Measurements from ENCODE around the gene PROM1.

PROM1 gene, protein sequence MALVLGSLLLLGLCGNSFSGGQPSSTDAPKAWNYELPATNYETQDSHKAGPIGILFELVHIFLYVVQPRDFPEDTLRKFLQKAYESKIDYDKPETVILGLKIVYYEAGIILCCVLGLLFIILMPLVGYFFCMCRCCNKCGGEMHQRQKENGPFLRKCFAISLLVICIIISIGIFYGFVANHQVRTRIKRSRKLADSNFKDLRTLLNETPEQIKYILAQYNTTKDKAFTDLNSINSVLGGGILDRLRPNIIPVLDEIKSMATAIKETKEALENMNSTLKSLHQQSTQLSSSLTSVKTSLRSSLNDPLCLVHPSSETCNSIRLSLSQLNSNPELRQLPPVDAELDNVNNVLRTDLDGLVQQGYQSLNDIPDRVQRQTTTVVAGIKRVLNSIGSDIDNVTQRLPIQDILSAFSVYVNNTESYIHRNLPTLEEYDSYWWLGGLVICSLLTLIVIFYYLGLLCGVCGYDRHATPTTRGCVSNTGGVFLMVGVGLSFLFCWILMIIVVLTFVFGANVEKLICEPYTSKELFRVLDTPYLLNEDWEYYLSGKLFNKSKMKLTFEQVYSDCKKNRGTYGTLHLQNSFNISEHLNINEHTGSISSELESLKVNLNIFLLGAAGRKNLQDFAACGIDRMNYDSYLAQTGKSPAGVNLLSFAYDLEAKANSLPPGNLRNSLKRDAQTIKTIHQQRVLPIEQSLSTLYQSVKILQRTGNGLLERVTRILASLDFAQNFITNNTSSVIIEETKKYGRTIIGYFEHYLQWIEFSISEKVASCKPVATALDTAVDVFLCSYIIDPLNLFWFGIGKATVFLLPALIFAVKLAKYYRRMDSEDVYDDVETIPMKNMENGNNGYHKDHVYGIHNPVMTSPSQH

DNA sequence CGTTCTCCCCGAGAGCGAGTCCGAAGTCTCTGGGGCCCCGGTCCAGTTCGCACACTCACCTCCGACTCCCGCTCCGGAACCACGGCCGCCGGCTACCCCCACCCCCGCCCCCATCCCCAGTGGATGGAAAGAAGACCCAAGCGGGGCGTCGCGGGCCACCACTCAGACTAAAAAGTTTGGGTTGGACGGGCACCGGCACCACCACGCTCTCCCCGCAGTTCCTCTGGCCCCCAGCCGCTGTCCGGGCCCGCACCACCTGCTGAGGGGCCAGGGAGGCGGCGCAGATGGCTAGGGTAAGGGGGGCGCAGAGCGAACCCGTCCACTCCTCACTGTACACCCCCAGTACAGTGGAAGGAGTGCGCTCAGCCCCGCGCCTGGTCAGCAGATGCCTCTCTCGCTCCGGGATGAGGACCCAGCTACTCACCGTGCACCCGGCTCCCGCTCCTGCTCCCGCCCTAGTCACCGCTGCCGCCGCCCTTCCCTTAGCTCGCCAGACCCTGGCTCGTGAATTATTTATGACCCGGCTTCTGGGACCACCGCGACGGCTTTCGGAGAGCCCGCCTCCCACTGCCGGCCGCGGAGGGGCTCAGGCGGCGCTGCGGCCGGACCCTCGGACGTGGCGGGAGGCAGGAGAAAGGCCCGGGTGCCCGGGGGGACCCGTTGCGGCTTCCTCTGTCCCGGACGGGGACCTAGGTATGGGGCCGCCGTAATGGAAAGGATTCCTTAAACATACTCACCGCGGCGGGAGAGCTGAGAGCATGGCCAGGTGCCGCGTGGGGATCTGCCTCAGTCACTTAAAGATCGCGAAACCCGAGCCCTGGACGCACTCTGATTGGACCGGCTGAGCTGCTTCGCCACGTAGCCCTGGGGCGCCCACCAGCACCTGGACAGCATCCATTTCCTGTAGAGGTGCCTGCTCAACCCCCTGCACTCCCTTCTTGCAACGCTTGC is at the start of gene PROM1:
TSS of gene PROM1 (minus strand) at position 783 of the 951 bp plus-strand sequence. CDS start 8,117 bp downstream, outside the sequence.
- peak; percentile 87 for DNase-seq

DNA sequence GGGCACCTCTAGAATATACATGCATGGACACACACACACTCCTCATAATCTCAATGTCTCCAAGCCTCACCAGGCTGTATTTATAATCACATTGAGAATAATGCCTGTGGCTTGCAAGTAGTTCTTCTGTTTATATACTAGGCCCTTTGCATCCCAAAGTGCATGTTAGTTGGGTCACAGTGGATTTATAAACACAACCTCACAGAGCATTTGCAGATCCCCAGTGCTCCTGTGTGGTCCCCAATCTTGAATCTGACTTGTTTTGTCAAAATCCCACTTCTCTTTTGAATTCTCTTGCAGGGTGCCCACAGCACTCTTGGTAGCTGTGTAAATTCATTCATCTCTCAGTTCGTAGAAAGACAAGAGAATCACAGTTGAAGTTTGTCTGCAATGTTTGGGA is 49.6 kb upstream of the PROM1 start:
- DNase-seq = no peak

DNA sequence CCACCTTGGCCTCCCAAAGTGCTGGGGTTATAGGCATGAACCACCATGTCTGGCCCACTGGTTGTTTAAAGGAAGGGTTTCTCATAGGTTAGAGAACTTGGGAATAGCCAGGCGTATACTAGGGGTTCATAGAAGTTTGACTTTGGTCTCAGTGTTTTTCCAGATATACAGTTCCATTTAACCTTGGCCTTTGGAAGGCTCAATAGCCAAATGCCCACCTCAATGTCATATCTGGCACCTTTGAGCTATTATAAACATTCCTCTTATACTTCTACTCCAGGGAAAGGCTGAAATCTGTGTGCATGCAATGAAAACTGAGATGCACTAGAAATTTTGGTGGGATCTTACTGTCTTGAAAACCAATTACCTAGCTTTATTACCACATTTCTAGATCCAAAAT is 47.5 kb upstream of the PROM1 start:
- DNase-seq = no peak

DNA sequence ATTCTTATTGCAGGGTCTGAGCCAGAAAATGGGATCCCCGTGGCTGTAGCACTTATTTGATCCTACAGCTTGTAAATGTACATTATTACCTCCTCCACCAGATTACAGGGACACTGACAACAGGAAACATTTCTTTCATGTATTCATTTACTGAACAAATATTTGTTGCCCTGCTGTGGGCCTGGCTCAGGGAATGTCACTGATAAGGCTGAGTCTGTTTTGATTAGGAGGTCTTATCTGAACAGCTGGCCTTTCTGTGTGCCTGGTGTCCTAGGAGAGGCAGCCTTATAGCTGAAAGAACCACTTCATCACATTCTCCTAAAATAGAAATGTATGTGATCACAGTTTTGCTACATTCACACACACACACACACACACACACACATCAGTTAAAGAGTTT is 45.5 kb upstream of the PROM1 start:
- DNase-seq = no peak

DNA sequence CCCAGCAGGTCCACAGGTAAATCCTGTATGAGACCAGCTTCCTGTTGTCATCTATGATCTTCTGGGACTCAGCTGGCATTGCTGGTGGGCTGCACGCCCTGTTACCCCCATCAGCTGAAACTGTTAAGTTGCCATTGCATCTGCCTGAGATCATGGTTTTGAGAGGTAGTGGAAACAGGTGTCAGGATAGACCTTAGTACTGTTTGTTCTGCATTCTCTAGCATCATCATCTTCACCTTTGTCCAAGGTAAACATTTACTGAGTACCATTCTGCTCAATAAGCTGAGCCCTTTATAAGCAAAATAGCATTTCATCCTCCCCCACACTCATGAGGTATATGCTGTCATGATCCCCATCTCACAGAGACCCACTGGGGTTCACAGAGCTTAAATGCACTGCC is 42.9 kb upstream of the PROM1 start:
- DNase-seq = no peak

DNA sequence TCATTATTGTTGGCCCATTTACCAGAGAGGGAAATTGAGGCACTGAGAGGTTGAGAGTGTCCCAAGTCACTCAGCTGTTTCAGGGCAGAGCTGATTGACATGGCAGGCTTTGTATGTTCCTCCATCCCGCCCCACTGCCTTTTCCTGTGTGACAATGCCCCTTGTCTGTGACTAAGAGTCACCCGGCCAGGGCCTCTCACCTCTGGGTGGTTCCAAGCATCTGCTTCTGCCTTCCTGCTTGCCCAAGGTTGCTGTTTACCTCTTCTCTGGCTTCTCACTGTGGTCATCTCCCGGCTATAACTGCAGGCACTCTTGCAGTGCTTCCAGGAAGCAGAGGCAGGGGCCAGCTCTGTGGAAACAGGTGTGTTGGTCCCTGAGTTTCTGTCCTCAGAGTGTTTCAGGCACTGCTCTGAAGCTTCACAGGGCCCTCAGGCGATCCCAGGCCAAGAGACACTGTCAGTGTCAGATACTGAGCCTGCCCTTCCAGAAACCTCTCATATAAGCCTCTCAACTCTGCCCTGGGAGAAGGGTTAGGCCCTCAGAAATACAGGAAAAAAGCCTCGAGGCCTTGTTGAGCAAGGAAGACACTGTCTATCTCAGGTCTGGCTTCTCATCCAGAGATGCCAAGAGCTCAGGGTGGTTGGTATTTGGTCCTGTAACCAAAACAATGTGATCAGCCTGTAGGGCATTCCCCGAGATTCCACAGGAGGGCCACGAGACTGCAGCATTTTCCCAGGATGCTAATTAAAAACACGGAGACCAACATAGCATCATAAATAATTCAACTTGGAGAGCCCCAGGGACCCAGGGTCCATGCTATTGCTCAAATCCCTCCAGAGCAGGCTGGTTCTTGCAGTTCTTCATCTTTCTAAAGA is 42.0 kb upstream of the PROM1 start:
- peak; percentile 74 for DNase-seq

DNA sequence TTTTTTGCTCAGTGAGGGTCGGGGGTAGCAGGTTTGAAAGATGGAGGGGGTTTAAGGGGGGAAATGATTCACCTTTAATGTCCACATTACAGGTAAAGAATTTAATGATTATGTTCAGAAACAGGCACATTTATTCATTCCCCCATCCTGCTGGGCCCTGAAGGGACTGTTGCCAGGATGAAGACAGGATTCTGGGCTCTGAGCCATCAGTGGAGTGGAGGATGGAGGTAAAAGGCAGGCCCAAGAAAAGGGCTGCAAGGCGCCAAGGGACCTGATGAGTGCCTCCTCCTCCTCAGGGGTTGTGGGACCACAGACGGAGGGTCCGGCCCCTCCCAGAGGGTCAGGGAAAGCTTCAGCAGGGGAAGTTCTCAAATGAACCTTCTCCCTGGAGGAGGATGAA is 40.4 kb upstream of the PROM1 start:
- DNase-seq = no peak

DNA sequence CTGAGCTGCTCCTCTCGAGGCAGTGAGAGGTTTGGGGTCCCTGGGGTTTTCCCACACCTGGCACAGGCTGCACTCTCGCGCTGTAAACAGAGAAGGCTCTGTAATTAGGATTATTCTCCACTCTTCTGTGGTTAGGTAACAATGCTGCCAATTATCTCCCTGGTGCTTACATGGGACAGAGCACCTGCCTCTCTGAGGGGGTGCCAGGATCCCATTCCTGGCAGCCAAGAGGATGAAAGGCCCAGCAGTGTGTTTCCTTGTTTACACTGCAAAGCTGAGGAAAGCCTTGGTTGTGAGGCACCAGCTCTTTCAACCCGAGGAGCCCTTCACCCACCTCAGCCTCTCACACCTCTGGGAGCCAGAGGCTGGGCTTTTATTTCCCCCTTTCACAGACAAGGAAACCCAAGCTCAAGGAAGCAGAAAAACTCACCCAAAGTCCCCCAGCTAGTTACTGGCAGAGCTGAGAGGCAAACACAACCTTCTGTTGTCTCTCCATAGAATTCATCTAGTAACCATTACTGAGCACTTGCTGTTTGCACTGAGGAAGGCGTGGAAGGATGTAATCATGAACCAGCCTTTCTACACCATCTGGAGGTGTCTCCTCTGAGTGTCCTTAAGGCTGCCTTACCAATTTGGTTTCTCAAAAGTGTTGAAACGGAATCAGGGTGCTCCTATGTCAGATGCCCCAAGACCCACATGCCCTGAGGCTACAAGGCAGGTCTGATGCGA is 39.7 kb upstream of the PROM1 start:
- DNase-seq = no peak

DNA sequence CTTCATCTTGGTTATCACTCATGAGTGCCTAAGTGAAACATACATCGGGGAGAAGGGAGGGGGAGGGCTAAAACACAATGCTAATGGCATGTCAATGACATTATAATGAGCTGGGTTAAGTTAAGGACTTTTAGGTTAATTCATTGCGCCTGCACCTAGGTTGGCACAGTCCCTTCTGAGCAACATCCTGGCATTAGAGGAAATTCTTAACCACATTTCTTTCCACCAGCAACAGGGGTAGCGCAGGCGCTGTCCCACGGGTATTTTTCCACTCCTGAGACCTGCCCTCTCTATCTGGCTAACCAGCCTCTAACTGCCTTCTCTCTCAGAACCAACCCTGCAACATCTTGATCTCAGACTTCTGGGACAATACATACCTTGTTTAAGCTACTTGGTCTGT is 39.0 kb upstream of the PROM1 start:
- no peak for DNase-seq

DNA sequence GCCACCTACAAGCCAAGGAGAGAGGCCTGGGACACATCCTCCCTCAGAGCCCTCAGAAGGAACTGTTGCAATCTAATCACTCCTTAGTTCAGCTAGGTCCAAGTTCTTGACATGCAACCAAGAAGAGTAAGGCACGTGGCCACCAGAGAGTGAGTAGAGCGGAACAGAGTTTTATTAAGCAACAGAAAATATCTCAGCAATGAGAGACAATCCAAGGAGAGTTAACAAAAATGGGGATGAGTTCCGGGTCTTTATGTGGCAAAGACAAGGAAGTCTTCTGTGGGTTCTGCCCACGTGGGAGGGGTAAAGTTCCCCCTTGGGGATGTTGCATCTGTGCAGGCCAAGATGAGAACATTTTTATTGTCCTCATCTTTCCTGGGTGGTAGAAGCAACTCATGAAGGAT is 38.5 kb upstream of the PROM1 start:
- no peak for DNase-seq

DNA sequence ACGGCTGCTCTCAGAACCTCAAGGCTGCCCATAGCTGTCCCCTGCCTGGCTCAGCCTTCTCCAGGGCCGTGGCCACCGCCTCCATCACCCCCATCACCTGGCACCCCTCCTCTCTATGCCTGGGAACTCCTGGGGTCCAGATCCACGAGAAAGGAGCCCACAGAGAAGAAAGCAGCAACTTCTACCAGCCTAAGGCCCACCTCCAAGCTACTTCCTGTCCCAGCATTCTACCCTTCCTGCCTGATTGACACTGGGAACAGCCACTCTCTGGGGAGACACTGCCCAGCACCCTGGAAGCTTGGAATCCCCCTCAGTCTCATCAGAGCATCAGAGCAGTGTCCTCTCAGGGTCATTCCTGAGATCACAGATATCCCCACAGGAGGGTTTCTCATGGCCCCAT is 36.9 kb upstream of the PROM1 start:
- no peak for DNase-seq

DNA sequence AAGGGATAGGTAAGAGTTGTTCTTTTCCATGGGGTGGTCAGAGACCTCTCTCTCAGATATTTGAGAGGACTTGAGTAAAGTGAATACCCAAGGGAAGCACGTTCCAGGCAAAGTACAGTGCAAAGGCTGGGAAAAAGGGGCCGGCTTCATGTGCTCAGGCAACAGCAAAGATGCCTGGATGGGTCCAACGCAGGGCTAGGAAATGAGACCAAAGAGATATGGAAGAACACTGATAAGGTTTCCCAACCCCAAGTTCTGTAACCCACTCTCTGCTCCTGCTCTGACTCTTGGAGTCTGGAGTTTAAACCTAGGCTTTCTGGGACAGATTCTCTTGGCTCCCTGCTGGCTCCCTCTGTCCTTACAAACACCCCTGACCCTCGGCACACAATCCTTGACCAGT is 36.2 kb upstream of the PROM1 start:
- no peak for DNase-seq

DNA sequence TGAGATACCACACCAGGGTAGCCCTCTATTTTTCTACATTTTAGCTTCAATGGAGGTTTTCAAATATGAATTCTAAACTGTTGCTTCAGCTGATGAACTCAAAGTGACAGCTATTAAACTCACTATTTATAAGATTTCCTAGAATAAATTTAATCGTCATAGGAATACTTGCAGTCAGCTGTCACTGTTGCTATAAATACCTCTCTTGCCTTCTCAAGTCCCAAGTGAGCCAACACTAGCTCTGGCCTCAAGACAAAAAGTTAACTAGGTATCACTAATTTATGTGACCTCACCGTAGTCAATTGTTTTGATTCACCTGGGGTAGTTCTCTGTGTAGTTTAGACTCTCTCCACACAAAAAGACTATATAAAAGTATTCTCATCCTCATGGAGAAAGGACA is 34.3 kb upstream of the PROM1 start:
- no peak for DNase-seq

DNA sequence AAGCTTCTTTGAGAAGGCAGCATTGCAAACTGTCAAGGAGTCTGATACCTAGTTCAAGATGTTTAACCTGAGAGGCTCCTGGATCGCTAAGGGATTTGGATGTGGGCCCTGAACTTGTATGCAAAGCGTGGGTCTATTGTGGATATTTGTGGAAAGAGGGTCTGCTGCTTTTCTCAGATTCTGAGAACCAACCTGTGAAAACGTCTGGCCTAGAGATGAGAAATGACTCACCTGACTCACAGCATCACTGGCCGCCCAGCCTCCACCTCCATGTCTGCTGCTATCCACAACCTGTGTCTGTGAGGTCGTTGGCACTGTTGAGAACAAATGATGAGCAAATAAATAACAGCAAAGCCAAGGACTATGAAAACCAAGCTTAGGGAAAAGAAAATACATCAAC is 33.3 kb upstream of the PROM1 start:
- no peak for DNase-seq

DNA sequence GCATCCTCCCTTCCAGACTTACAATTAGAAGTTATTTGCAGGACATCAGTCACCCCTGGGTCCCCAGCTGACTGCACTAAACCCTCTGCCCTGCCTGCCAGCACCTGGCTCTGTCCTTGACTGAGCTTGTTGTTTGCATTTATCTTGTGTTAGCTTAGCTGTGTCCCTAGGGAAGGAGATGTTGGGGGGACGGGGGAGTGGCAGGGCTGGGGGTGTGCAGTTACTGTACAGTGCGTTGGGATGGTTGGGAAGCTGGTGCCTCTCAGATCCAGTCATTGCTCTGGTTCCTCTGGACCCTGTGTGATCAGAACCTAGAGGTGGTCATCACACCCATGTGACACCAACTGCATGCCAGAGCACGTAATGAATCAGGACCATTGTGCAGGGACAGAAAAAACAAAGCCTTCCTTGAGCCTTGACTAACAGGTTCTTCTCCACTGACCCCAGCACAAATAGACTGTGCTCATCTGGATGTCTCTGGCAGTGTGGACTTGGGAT is 32.7 kb upstream of the PROM1 start:
- DNase-seq = no peak

DNA sequence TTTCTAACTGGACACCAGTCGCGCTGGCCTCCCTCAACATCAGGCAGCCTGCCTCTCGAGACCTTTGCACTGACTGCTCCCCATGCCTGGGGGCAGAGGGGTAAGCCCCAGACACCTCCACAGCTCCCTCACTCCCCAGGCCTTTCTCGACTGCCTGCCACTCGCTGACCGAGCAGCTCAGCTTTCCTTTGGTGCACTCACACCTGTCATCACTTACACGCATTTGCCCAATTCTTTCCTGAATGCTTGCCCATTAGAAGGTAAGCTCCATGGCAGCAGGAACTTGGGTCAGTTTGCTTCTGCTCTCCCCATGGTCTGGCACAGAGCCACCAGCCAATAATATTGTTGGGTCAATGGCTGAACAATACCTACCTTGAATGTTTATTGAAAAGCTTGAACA is 32.2 kb upstream of the PROM1 start:
- DNase-seq = no peak

DNA sequence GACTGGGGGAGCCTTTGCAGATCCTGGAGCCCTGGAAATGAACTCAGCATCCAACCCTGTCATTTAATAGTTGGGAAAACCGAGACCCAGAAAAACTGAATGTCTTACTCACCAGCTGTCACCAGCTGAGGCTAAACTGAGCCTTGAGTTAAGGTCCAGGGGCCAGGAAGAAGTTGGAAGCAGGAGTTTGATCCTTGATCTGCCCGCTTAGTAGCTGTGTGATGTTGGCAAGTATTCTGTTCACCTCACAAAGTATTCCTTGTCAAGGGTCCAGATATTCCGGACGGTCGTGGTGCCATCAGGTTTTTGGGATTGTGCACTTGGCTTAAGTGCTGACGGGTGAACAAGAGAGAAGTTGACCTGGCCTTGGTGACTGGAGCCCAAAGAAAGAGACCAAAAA is 30.7 kb upstream of the PROM1 start:
- no peak for DNase-seq

DNA sequence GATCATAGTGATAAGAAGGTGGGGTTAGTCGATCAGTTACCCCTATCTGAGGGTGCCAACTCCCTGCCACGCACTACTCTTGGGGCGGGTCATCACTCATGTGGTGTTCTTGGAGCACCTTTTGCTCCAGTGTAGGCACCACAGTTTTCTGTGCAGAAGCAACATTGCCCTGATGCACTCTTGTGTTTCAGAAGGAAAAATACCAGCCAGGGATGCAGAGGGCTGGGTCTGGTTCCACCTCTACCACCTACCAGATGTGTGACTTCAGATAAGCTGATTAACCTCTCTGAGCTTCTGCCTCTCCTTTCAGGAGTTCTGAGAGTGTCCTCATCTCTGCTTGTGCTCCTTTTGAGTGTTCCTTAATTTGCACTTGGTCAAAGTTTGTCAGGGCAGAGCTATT is 29.9 kb upstream of the PROM1 start:
- DNase-seq = no peak

DNA sequence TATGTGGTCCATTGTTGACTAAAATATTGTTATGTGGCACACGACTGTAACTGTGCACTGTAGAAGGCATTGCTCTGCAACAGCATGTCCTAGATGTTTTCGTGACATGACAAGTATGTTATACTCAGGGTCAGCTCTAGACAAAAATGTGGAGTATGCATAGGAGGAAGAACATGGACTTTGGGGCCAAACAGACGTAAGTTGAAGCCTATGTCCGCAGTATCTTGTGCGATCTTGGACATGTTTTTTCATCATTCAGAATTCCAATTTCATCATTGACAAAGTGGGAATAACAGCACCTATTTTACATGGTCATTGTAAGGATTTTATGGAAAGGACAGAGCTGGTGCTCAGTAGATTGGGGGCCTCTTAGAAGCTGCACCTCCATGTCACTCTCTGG is 27.7 kb upstream of the PROM1 start:
- no peak for DNase-seq

DNA sequence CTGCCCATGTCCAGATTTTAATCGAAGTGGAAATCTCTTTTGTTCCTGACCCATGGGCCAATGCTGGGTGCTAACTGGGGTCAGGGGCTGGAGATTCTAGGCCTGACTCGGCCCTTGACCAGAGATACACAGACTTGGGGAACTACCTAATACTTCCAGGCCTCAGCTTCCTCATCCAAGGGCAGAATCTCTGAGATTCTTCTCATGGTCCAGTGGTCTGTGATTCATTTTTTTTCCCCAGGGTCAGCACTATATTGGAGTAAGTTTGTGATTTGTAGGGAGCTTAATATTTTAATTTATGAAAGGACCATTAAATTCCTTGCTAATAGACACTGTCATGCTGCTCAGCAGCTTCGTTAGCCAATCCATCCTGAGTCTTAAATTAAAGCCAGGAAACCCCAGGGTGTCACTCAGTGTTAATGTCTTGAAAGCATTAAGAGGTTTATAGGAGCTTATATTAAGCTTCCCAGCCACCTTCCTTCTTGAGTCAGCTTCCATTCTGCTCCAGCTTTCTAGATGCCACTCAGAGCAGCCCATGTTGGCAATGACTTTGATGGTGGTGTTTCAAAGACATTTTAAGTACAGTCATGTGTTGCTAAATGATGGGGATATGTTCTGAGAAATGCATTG is 27.0 kb upstream of the PROM1 start:
- no peak for DNase-seq

DNA sequence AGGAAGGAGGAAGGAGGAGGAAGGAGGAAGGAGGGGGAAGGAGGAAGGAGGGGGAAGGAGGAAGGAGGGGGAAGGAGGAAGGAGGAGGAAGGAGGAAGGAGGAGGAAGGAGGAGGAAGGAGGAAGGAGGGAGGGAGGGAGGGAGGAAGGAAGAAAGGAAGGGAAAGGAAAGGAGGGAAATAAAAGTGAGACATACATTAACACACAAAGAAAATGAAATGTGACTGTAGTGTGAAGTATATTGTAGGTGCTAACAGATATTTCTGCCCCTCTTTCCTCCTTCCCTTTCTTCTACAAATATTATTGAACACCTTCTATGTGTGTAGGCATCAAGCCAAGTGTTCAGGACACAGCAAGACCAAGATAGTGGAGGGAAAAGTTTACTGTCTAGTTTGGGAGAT is 26.4 kb upstream of the PROM1 start:
- DNase-seq = no peak
